Esophagus muscularis mucosa (tissue), 4 donors: Measurements from ENCODE around the gene PLK3.
"Not testable (repeated sequence)": the region's sequence is repeated elsewhere in the genome, so short reads cannot be mapped to it uniquely, and the experiment has no call there.

Experiments
- EP300 ChIP-seq: sonication (generic); formaldehyde crosslinking; IDR thresholded peaks from one replicate; pipeline ENCODE4 v1.6.1; 2017; ENCODE audit warnings: antibody characterized with exemption
- POLR2AphosphoS5 ChIP-seq, 2 donors: sonication (generic); formaldehyde crosslinking; IDR thresholded peaks; one replicate each; pipeline ENCODE4 v1.6.1; 2017; ENCODE audit warnings: antibody characterized with exemption in 2 of 2
- TF ChIP-seq, protein P1 (sequence below), 3 experiments: fragments of 200-600 bp in 2 of 3; fragments of 450-650 bp in 1 of 3; sonication (generic) in 2 of 3; IDR thresholded peaks; one replicate each; pipeline ENCODE4 v1.5.1; 2017 to 2019; ENCODE audit warnings: antibody characterized with exemption in 3 of 3, mild to moderate bottlenecking in 2 of 3, moderate library complexity in 1 of 3

- TF ChIP-seq, protein P1, sequence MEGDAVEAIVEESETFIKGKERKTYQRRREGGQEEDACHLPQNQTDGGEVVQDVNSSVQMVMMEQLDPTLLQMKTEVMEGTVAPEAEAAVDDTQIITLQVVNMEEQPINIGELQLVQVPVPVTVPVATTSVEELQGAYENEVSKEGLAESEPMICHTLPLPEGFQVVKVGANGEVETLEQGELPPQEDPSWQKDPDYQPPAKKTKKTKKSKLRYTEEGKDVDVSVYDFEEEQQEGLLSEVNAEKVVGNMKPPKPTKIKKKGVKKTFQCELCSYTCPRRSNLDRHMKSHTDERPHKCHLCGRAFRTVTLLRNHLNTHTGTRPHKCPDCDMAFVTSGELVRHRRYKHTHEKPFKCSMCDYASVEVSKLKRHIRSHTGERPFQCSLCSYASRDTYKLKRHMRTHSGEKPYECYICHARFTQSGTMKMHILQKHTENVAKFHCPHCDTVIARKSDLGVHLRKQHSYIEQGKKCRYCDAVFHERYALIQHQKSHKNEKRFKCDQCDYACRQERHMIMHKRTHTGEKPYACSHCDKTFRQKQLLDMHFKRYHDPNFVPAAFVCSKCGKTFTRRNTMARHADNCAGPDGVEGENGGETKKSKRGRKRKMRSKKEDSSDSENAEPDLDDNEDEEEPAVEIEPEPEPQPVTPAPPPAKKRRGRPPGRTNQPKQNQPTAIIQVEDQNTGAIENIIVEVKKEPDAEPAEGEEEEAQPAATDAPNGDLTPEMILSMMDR (IDR thresholded peaks at IDR 0.05) = not testable (repeated sequence)
- TF ChIP-seq POLR2AphosphoS5 (IDR thresholded peaks at IDR 0.05); EP300: not testable (repeated sequence)
Observed at GRCh38 chr1:44824392-44824791, 24.2 kb downstream of the PLK3 start.
